SH-SY5Y (cell line): ENCODE measurements around the gene SGTA.

Experiments used
- GATA2 ChIP-seq: IDR thresholded peaks from 2 replicates; pipeline ENCODE4 v1.6.1; 2011; ENCODE audit warnings: mild to moderate bottlenecking, low read depth, low read length
- GATA3 ChIP-seq: IDR thresholded peaks from 2 replicates; pipeline ENCODE4 v1.6.1; 2011; ENCODE audit warnings: low read depth, mild to moderate bottlenecking, low read length, moderate library complexity

The SGTA gene

GRCh38 chr19:2727640-2727944 is 55.5 kb downstream of the SGTA start:
- no peak for TF ChIP-seq GATA3
- no peak for TF ChIP-seq GATA2

- TF ChIP-seq GATA2 (no peak), GATA3 (no peak)
Observed at GRCh38 chr19:2726904-2727639, 56.0 kb downstream of the SGTA start.

- TF ChIP-seq GATA2 (no peak), GATA3 (no peak)
Observed at GRCh38 chr19:2726160-2726855, 56.8 kb downstream of the SGTA start.

- TF ChIP-seq GATA3 (no peak), GATA2 (no peak)
Observed at GRCh38 chr19:2724148-2724557, 58.9 kb downstream of the SGTA start.

- TF ChIP-seq GATA2: no peak
Observed at GRCh38 chr19:2723747-2724146, 59.3 kb downstream of the SGTA start.

GRCh38 chr19:2723345-2723715 is 59.7 kb downstream of the SGTA start:
- TF ChIP-seq GATA2: no peak
- TF ChIP-seq GATA3: no peak

GRCh38 chr19:2722541-2723344 is 60.3 kb downstream of the SGTA start:
- no peak for TF ChIP-seq GATA3
- no peak for TF ChIP-seq GATA2

GRCh38 chr19:2721570-2722540 is 61.2 kb downstream of the SGTA start:
- TF ChIP-seq GATA2 (no peak), GATA3 (no peak)

GRCh38 chr19:2720777-2721569 is 62.1 kb downstream of the SGTA start, which contains the start of gene DIRAS1:
Gene DIRAS1 (minus strand): TSS chr19:2721372. CDS start chr19:2717806, 3,566 bp downstream.
- TF ChIP-seq GATA3 (no peak), GATA2 (no peak)

GRCh38 chr19:2719920-2720776 is 62.9 kb downstream of the SGTA start:
- TF ChIP-seq GATA3 (no peak), GATA2 (no peak)

GRCh38 chr19:2719232-2719735 is 63.8 kb downstream of the SGTA start:
- TF ChIP-seq GATA3 (no peak), GATA2 (no peak)

GRCh38 chr19:2717638-2718541 is 65.2 kb downstream of the SGTA start:
- TF ChIP-seq GATA2: no peak
- TF ChIP-seq GATA3: no peak
